Colon (tissue), 2 donors: Measurements from ENCODE around the gene USP46.

Experiments used
- FAIRE-seq: peaks from 2 replicates; lab custom pipeline; 2012; peaks lifted over from hg19 to GRCh38; lab: Jason Lieb, UNC
- donor health status: control.
- donor health status: control.

The USP46 gene

DNA sequence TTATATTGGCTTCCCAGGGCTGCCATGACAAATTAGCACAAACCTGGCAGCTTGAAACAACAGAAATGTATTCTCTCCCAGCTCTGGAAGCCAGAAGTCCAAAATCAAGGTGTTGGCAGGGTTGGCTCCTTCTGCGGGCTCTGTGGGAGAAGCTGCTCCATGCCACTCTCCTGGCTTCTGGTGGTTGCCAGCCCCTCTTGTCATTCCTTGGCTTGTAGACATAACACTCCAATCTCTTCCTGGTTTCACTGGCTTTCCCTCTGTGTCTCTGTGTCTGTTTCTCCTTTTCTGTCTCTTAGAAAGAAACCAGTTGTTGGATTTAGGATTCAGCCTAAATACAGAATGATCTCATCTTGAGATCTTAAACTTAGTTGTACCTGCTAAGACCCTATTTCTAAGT is 85.5 kb downstream of the USP46 start:
- FAIRE-seq, result no peak

DNA sequence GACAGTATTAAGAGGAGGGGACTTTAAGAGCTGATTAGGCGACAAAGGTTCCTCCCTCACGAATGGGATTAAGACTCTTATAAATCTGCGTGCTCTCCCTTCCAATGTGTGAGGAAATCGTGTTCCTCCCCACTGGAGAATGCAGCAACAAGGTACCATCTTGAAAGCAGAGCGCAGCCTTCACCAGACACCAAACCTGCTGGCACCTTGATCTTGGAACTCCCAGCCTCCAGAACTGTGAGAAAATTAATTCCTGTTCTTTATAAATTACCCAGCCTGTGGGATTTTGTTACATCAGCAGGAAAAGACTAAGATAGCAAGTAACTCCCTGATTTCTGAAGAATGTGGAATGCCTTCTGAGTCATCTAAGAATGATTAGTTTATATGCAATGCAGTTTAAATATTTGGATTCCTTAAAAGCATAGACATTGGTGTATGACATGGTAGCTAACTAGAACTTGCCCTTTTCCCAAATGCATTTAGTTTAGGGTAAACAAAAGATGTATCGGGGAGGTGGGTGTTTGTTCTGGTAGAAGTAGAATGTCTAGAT is 86.1 kb downstream of the USP46 start:
- no peak for FAIRE-seq

DNA sequence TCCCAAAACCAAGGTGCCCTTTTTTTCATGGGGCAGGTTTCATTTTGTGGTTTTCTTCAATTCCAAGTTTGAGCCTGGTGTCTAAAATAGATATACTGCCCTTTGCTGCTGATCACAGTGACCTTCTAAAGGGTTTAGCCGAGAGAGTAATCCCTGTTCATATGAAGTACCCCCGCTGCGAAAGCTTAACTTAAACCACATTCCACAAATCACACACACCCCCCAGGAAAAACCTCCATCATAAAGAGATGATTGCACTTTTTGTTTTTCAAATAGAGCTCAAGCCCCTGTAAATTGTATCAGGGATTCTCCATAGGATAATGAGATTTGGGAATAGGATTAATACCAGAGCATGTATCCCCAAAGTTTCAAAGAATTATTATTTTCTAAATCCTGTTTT is 90.8 kb downstream of the USP46 start:
- FAIRE-seq, result no peak

DNA sequence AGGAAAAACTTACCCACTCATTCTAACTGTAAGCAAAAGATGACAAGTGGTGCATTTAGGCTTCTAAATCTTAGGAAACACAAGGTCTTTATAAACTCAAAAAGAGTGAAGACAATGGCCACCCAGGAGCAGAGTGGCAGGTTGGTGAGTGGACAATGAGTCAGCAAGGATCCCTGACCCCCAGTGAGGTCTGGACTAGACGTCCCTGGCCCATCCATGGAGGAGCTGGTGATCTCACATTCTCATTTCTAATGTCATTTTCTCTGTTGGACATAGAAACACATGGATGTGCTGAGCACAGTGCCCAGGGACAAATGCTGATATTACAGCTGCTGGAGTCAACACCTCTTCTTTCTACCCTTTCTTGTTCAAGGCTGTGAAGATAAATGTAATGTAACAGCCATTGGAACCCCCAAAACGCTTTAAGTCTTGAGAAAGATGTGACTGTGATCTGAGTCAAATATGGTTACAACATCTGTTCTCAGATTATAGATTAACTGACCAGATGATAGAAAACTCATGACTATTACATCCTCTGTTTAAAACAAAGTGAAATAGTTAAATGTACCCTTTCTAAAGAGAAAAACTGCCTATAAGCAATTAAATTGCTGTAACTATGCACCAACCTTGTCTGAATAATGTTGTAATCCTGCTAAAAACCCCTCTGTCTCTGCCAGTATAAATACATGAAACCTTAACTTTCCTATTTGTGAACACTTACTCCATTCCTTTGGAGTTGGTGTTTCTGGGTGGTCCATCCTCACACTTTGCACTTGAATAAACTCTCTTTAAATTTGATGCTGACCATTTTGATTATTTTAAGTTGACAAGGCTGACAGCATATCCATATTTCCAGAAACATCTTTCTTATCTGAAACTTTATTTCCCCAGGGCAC is 92.7 kb downstream of the USP46 start:
- no peak for FAIRE-seq

DNA sequence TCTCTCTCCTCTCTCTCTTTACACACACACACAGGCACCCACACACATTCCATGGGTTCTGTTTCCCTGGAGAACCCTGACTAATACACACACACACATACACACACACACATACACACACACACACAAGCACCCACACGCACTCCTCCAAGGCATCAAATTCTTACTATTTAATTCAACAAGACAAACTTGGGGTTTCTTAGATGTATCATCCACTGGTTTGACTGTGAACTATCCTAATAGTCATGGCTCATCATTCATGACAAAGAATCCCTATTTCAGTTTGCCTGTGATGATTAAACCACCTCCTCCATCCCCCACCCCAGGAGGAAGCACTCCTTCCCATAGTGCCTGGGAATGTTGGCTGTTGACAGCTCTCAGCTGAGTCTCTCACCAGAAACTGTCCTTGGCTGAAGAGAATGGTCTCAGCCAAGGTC is 98.2 kb downstream of the USP46 start:
- no peak for FAIRE-seq

DNA sequence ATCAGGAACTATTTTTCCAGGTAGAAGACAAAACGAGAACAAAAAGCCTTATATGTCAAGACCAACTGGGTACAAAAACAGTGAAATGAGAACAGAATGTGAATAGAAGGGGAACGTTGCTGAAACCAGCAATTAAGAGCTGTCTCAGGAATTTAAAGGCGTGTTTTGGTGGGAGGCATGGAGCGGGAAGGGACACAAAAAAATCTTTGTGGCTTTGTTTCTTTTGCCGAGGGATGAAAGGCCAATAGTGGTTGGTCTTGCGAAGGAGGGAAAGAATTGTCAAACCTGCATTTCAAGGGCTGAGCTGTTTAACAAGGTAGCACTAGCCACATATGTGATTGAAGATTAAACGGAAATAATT is 103.8 kb downstream of the USP46 start:
- FAIRE-seq, result no peak

DNA sequence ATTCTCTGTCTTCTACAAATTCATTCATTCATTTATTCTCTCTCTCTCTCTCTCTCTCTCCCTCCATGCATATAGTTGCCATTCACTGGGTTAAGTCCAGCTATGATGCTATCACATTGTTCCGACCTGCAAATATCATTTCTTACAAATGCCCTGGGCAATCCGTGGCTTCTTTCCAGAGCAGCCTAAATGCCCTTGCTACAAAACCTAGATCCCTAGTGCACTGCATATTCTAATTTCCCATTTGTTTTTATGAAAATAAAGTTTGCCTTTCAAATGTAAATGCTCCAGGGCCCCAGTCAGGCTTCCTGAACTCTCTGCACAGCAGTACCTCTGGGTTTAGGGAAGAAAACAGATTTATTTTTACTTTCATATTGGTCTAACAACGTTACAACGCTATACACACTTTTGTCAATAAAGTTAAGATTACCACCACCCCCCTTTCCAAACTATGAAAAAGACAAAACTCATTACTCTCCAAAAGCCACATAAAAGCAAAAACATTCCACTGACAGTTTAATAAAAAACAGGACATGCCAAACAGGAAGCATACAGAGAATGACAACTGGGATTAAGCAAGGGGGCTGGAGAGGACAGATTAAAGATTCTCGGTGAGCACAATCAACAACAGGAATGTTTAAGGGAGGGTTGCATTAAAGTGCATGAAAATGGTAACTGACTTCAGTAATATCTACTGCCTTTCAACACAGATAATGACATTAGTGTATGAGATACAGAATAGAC is 104.3 kb downstream of the USP46 start:
- FAIRE-seq, result no peak

DNA sequence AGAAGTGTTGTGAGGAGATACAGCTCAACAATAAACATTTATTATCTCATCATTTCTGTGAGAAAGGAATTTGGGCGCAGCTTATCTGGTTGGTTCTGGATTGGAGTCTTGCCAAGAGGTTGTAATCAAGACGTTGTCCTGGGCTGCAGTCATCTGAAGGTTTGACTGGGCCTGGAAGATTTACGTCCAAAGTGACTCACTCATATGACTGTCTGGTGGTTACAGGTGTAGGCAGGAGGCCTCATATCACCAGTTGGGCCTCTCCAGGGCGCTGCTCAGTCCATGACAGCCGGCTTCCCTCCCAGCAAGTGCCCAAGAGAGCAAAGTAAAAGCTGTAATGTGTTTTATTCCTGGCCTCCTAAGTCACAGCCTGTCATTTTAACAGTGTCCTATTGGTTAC is 106.3 kb downstream of the USP46 start:
- no peak for FAIRE-seq

DNA sequence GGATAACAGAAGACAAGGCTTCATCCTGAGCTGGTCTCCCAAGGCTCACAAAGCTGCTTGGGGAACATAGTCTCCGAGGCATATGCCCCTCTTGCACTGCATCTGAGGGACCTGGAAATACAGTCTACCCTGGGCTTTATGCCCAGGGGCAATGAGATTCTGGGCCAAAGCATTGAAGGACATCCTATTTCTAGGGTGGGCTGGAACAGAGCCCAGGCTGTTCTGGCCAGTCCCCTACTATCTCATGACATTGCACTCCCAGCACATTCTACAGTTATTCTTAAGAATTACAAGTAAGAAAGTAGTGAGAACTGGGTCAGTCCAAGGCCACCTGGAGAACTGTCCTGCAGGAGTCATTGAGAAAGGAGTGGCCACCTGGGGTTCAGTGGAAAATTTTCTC is 107.6 kb downstream of the USP46 start:
- no peak for FAIRE-seq

DNA sequence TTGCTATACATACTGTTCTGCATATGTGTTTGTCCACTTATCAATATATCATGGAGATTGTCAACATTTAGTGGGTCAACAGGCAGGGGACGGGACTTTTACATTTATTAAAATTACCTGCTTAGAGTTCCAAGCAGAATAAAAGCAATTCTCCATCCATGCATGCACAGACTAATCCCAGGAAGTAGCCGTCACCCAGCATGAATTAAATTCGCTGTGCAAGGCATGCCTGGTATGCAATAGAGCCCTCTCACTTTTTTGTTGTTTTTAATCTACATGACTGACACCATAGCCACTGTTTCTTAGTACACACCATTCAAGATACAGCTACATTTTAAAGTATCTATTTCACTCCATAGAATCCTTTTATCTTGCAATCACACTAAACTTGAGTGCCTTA is 108.9 kb downstream of the USP46 start:
- no peak for FAIRE-seq

DNA sequence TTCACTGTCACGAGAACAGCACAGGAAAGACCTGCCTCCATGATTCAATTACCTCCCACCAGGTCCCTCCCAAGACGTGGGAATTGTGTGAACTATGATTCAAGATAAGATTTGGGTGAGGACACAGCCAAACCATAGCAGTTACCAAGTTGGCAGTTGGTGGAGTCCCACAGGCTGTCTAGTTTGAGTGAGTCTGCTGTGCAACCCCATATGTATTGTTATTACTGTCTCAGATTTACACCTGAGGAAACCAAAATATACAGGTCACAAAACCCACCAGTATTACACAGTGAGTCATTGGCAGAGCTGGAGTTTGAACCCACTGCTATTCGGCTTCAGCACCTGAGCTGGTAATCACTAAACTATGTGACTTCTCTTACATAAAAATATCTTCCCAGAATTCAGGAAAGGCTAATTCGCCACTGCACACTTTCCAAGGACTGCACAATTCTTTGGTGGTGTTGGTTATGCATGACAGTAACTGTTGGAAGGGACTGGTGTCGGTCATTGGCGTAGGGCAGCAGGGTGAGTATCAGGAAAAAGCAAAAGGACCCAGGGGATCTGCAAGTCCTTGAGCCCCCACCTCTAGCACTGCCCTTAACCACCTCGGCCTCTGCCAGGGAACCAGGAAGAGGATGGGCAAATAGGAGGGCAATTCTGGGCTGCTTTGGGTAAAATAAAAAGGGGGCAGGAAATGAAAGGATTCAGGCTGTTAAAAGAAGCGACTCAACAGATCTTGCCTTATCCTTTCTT is 110.1 kb downstream of the USP46 start:
- FAIRE-seq, result no peak

DNA sequence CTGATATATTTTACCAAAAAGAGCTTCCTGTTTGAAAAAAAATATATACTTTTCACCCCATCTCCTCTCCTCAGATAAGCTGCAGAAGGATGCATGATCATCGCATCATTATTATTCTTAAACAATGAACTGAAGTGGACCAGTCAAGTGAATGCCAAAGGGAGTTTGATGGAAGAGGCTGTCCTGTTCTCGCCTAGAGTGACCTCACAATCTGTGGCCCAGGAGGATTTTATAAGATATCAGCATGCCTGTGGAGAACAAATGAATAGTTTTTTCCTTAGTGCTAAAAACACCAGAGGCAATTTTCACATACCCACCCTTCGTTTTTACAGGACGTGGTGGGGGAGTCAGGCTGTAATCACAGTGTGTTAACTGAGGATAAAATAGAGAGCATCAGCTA is 112.7 kb downstream of the USP46 start:
- no peak for FAIRE-seq

DNA sequence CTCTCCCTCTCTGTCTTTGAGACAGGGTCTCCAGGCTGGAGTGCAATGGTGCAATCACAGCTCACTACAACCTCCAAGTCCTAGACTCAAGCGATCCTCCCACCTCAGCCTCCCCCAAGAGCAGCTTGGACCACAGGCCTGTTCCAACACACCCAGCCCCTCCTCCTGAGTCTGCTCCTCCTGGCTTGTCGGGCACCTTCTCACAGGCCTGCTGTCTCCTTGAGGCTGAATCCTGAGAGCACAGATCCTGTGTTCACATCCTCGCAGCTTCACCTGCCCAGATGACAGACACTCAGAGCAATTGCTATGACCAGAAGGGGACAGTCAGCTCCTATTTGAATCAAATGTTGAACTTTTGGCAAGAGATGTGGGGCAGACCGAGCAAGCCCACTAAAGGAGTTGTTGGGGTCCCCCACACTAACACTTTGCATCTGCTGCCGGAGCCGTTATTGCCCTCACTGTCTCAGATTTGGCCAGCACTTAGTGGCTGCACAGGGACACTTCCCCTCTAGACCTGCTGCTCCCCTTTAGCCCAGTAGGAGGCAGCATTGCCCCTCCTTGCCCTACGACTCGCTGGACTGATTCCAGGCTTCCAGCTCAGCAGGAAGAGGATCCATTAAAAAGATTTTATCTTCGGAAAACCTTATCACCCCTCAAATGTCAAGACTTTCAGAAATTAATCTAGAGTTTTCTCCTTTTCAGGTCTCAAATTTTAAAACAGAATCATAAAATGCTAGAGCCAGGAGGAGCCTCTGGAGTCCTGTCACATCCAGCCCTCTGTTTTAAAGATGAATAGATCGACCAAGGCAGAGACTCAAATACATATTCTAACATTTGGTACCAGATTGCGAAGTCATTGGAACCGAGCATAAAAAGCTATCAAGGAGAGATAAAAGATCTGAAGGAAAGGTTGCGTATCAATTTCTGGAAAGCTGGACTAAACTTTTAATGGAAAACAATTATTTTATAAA is 113.7 kb downstream of the USP46 start:
- FAIRE-seq, result no peak
